ENCODE results near the gene KMT2B.

The KMT2B gene

GRCh38 chr19:35748106-35749020 lies 30.6 kb downstream of the KMT2B start, which contains the start of gene LIN37:
Gene LIN37, plus strand, starts transcription at chr19:35748576. Its CDS starts 149 bp downstream, at chr19:35748725.
- DNase-seq (ENCODE audit: insufficient read length, low spot score) (peak; percentile 97), FAIRE-seq (peak; percentile 88)
- TF ChIP-seq POLR2A (IDR thresholded peaks at IDR 0.05; ENCODE audit: low read depth, low read length): peak; percentile 81

DNA sequence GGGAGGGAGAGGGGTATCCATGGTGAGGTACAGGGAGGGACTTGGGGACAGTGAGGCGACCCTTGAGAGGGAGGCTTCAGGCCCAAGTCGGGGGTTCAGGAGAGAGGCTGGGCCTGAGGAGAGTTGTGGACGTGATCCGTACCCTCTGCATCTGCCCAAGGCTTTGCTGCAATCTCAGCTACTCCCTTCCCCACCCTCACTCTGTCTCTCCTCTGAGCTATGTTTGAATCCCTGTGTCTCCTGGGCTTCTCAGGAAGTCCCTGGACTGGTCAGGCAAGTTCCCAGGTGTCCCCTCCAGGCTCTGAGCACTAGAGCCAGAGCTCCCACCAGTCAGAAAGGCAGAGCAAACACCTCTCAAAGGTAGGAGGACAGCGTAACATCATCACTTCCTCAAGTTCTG lies 32.4 kb downstream of the KMT2B start:
- FAIRE-seq: no peak

GRCh38 chr19:35751839-35752745 lies 34.3 kb downstream of the KMT2B start:
- DNase-seq (ENCODE audit: insufficient read length, low spot score): no peak
- TF ChIP-seq POLR2A (IDR thresholded peaks at IDR 0.05; ENCODE audit: low read depth, low read length): no peak
- no peak for FAIRE-seq

More for the DNA sequence above, 32.4 kb downstream of the KMT2B start:
- TF ChIP-seq POLR2A (IDR thresholded peaks at IDR 0.05; ENCODE audit: low read depth, low read length): no peak
- no peak for DNase-seq (ENCODE audit: insufficient read length, low spot score)

DNA sequence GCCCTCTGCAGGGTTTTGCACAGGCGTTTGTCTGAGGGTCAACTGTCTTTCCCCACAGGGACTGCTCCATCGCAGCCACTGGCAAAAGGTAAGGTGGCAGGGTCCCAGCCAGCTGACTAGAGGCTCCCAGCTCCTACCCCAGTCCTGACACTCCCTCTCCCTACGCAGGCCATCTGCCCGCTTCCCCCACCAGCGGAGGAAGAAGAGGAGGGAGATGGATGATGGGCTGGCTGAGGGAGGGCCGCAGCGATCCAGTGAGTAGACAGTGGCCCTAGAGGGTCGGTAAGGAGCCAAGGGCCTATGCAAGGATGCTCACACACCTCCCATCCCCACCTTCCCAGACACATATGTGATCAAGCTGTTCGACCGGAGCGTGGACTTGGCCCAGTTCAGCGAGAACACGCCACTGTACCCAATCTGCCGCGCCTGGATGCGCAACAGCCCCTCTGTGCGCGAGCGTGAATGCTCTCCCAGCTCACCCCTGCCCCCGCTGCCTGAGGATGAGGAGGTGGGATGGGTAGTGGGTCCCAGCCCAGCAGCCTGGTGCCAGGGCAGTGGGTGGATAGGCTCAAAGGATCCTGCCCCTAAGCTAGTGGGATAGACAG lies 35.0 kb downstream of the KMT2B start:
- no peak for TF ChIP-seq POLR2A (IDR thresholded peaks at IDR 0.05; ENCODE audit: low read depth, low read length)
- DNase-seq (ENCODE audit: insufficient read length, low spot score): no peak
- no peak for FAIRE-seq

- FAIRE-seq (no peak), DNase-seq (ENCODE audit: insufficient read length, low spot score) (no peak)
- no peak for TF ChIP-seq POLR2A (IDR thresholded peaks at IDR 0.05; ENCODE audit: low read depth, low read length)
Measured at GRCh38 chr19:35753634-35754369, 36.0 kb downstream of the KMT2B start.

DNA sequence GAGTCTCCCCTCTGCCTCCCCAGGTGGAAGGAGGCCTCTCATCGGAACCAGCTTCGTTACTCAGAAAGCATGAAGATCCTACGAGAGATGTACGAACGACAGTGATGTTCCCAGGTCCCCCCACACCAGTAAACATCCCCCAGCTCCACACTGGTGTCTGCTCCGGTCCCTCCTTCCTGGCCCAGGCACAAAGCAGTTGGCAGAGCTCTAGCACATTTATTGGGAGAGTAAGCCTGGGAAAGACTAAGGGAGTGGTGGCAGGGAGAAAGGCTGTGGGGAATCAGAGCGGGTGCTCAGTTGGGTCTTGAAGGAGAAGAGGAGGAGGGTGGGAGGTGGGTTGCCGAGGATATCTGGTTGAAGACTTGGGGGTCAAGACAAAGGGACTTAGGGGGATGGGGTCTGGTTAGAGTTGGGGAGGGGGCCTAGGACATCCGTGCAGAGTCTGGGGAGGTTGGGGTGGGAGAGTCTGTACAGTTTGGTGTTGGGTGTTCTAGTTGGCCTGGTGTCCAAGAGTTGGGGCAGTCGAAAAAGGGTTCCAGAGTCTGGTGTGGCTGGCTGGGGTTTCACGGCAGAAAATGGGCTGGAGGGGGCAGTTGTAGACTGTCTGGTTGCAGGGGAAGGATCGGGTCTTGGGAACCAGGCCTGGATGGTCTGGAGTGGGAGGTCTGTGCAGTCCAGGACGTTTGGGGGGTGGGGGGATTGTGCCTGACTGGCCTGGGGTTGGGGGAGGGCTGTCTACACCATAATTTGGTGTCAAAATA lies 36.7 kb downstream of the KMT2B start:
- FAIRE-seq (no peak), DNase-seq (ENCODE audit: insufficient read length, low spot score) (no peak)
- TF ChIP-seq POLR2A (IDR thresholded peaks at IDR 0.05; ENCODE audit: low read depth, low read length): no peak

- TF ChIP-seq POLR2A (IDR thresholded peaks at IDR 0.05; ENCODE audit: low read depth, low read length): no peak
- DNase-seq (ENCODE audit: insufficient read length, low spot score): no peak
- FAIRE-seq: no peak
Measured at GRCh38 chr19:35755131-35755549, 37.3 kb downstream of the KMT2B start.

GRCh38 chr19:35755550-35756376 lies 38.0 kb downstream of the KMT2B start:
- no peak for FAIRE-seq
- no peak for DNase-seq (ENCODE audit: insufficient read length, low spot score)

DNA sequence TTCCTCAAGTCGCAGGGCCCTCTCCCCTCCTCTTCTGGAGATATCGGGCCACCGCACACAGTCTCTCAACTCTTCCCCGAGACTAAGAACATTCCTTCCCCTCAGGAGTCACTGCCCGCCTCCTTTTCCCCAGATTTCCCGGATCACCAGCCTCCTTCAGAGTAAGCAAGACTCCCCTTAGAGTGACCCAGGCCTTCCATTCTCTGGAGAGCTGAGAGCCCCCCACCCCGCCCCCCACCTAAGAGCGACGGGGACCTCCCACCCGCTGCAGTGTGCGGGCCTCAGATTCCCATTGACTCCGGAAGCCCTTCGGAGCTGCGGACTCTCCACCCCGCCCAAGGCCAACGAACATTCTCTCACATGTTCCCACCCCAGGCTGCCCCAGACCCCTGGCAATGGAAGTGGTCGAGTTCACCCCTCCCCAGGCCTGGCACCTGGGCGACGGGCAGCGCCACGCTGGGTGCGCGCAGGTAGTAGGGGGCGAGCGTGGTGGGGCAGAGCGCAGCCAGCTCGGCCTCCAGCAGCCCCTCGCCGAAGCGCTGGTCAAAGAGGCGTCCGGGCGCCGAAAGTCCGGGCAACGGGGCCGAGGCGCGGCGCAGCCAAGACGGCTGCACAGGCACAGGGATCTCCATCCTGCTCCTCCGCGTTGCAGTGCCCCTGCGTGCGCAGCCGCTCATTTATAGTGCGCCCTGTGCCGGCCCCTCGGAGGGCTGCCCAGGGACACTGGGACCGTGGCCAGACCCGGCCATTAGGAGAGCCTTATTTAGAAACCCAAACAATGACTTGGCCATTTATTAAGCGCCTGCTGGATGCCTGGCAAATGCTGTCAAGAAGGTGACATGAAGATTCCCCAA lies 38.8 kb downstream of the KMT2B start, which contains the start of gene HSPB6:
TSS of gene HSPB6 (minus strand) at position 653 of the 854 bp plus-strand sequence. CDS start at position 632, 21 bp downstream.
- FAIRE-seq (no peak), DNase-seq (ENCODE audit: insufficient read length, low spot score) (no peak)
- no peak for TF ChIP-seq POLR2A (IDR thresholded peaks at IDR 0.05; ENCODE audit: low read depth, low read length)

More at GRCh38 chr19:35755550-35756376, 38.0 kb downstream of the KMT2B start:
- TF ChIP-seq POLR2A (IDR thresholded peaks at IDR 0.05; ENCODE audit: low read depth, low read length): no peak

DNA sequence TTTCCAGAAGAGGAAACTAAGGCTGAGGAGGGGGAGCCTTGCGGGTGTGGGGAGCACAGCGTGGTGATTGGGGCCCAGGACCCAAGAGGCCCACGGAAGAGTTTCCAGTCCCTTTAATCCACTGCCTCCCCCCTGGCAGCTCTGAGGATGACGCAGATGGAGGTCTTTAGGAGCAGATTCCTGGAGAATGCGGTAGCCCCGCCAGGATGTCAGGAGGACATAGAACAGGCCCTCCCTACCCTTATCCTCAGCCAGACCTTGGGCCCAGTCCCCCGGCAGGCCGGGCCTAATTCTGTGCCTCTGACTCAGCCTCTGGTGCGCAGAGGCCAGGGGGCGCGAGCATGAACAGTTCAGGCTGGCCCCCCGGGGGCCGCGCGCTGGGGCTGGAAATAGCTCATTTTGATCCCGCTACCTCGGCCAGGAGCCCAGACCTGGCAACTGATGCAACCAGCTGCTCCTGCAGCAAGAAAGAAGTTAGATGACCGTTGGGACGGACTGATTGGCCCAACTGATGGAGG lies 39.5 kb downstream of the KMT2B start:
- DNase-seq (ENCODE audit: insufficient read length, low spot score): peak; percentile 92
- FAIRE-seq: no peak
- TF ChIP-seq POLR2A (IDR thresholded peaks at IDR 0.05; ENCODE audit: low read depth, low read length): 0 out of 2 replicates have a peak, but pooled peaks have one; percentile 17
